Measurements from ENCODE around the gene H2BW2. TPM values are rescaled to one million over a fixed set of nuclear protein-coding genes. Genes with fewer than 3 reads are reported as not detected.
"Not testable (repeated sequence)": the region's sequence is repeated elsewhere in the genome, so short reads cannot be mapped to it uniquely, and the experiment has no call there.

The H2BW2 gene
- total RNA-seq, 1 donor from 2014 or later: 0.11 TPM

DNA sequence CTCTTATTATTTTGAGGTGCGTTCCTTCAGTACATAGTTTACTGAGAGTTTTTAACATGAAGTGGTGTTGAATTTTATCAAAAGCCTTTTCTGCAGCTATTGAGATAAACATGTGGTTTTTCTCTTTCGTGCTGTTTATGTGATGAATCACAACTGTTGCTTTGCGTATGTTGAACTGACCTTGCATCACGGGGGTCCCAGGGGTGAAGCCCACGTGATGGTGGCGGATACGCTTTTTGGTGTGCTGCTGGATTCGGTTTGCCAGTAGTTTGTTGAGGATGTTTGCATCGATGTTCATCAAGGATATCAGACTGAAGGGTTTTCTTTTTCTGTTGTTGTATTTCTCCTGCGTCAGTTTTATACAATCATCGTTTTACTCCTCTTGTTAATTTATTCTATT is 21.6 kb upstream of the H2BW2 start:
- ATAC-seq (ENCODE audit: low read depth) (no peak), DNase-seq (no peak)
- POLR2A ChIA-PET: no interaction called here
- peaks cover 2% of the 10 kb centered on the region for H3K27me3 Mint-ChIP-seq
- intact Hi-C loops (cut with micrococcal nuclease): no loop called here
- TF ChIP-seq, protein P1, sequence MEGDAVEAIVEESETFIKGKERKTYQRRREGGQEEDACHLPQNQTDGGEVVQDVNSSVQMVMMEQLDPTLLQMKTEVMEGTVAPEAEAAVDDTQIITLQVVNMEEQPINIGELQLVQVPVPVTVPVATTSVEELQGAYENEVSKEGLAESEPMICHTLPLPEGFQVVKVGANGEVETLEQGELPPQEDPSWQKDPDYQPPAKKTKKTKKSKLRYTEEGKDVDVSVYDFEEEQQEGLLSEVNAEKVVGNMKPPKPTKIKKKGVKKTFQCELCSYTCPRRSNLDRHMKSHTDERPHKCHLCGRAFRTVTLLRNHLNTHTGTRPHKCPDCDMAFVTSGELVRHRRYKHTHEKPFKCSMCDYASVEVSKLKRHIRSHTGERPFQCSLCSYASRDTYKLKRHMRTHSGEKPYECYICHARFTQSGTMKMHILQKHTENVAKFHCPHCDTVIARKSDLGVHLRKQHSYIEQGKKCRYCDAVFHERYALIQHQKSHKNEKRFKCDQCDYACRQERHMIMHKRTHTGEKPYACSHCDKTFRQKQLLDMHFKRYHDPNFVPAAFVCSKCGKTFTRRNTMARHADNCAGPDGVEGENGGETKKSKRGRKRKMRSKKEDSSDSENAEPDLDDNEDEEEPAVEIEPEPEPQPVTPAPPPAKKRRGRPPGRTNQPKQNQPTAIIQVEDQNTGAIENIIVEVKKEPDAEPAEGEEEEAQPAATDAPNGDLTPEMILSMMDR (IDR thresholded peaks at IDR 0.05): no peak
- no peaks in the 10 kb centered on the region for H3K4me1 Mint-ChIP-seq
- no peak overlapping the region for H3K27ac Mint-ChIP-seq
- no peaks in the 10 kb centered on the region for H3K36me3 Mint-ChIP-seq (ENCODE audit: low read depth)
- H3K4me3 Mint-ChIP-seq: no peak overlapping the region
- H3K9me3 Mint-ChIP-seq: no peaks in the 10 kb centered on the region
- CTCF ChIA-PET: no interaction called here

DNA sequence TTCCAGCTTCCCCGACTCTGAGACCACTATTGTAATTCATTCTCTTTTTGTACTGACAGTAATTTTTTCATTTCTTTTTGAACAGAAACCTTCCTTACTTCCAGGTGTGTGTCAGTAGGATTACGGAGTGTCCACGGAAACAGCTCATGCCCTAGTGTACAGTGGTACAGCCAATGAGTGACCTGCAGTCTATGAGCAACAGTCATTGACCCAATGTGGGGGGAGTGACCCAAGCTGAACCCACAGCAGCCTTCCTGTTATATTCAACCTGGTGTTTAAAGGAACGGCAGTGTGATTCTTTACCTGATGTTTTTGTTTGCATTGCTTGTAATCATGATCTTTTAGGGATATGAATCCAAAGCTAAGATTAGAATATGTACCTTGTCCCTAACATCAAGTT is 1.2 kb downstream of the H2BW2 start:
- DNase-seq: no peak
- TF ChIP-seq, protein P1 (IDR thresholded peaks at IDR 0.05): no peak
- Mint-ChIP-seq H3K36me3 (ENCODE audit: low read depth) (no peaks in the 10 kb centered on the region), H3K4me3 (no peak overlapping the region), H3K27me3 (peaks cover 4% of the 10 kb centered on the region), H3K9me3 (no peaks in the 10 kb centered on the region), H3K27ac (no peak overlapping the region), H3K4me1 (no peaks in the 10 kb centered on the region)
- intact Hi-C loops (cut with micrococcal nuclease): no loop called here
- ChIA-PET POLR2A (no interaction called here), CTCF (no interaction called here)
- no peak for ATAC-seq (ENCODE audit: low read depth)

DNA sequence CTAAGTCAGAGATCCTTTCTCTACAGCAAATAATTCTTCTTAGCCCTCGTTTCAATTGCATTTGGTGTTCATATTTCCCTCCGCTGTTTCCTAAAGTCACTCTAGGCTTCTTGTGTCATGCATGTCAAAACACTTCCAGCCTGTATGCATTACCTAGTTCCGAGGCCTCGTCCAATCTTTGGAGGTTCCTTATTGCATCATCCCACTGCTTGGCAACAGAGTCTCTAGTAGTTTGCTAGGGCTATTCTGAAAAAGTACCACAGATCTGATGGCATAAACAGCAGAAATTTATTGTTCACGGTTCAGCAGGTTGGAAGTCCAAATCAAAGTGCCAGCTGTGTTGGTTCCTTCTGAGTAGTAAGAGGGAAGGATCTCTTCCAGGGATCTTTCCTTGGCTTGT is 5.9 kb downstream of the H2BW2 start:
- H3K27ac Mint-ChIP-seq: no peak overlapping the region
- H3K36me3 Mint-ChIP-seq (ENCODE audit: low read depth): no peaks in the 10 kb centered on the region
- CTCF ChIA-PET: no interaction called here
- TF ChIP-seq, protein P1 (IDR thresholded peaks at IDR 0.05): no peak
- ATAC-seq (ENCODE audit: low read depth) (no peak), DNase-seq (no peak)
- no peak overlapping the region for H3K4me3 Mint-ChIP-seq
- intact Hi-C loops (cut with micrococcal nuclease): no loop called here
- H3K27me3 Mint-ChIP-seq: peaks cover 4% of the 10 kb centered on the region
- H3K4me1 Mint-ChIP-seq: no peaks in the 10 kb centered on the region
- POLR2A ChIA-PET: no interaction called here
- H3K9me3 Mint-ChIP-seq: no peaks in the 10 kb centered on the region

DNA sequence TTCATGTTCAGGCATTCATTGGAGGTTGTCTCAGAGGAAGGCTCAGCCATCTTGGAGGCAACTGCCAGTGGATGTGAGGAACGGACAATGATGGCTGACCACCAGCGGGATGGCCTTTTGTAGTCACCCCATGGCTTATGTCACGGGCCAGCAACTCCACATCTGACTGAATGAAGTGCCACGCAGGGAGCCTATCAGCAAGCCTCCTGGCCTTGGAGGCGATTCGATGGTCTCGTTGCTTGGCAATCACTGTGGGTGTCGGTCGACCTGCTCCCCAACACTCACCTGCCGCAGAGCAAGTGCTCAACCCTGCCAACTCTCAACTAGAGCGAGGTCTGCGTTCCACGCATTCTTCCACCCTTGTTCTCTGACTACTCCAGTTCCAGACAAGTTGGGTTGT is 7.4 kb downstream of the H2BW2 start:
- CTCF ChIA-PET: no interaction called here
- no peaks in the 10 kb centered on the region for H3K9me3 Mint-ChIP-seq
- no peak overlapping the region for H3K4me3 Mint-ChIP-seq
- peaks cover 4% of the 10 kb centered on the region for H3K27me3 Mint-ChIP-seq
- no peak overlapping the region for H3K27ac Mint-ChIP-seq
- DNase-seq (no peak), ATAC-seq (ENCODE audit: low read depth) (no peak)
- H3K4me1 Mint-ChIP-seq: no peaks in the 10 kb centered on the region
- TF ChIP-seq, protein P1 (IDR thresholded peaks at IDR 0.05): no peak
- intact Hi-C loops (cut with micrococcal nuclease): no loop called here
- POLR2A ChIA-PET: no interaction called here
- no peaks in the 10 kb centered on the region for H3K36me3 Mint-ChIP-seq (ENCODE audit: low read depth)

DNA sequence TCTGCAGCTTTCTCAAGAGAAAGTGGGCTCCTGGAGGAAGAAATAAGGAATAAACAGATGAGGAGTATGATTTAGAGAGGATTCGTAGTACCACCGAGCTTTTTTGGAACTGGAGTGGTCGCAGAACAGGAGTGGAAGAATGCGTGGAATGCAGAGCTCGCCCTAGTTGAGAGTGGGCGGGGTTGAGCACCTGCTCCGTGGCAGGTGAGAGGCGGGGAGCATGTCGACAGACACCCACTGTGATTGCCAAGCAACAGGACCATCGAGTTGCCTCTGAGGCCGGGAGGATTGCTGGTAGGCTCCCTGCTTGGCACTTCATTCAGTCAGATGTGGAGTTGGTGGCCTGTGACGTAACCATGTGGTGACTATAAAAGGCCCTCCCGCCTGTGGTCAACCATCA is 15.2 kb downstream of the H2BW2 start:
- H3K4me1 Mint-ChIP-seq; POLR2A ChIA-PET; CTCF ChIA-PET; H3K36me3 Mint-ChIP-seq (ENCODE audit: low read depth); H3K27me3 Mint-ChIP-seq; DNase-seq; H3K4me3 Mint-ChIP-seq; intact Hi-C loops (cut with micrococcal nuclease); ATAC-seq (ENCODE audit: low read depth); H3K9me3 Mint-ChIP-seq; H3K27ac Mint-ChIP-seq: not testable (repeated sequence)

DNA sequence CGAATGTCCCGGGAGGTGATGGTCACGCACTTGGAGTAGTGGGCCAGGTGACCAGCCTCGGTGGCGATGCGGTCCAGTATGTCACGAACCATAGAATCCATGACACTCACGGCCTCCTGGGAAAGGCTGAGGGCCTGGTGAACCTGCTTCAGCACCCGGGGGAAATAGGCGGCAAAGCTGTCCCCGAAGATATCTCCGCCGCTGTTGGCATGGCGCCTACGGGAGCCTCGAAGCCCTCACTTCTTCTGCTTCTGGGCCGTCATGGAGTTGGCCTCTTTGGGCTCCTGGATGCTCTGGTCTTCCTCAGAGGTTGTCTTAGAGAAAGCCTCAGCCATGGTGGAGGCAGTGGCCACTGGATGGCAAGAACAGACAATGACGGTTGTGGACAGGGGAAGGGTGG is 22.9 kb downstream of the H2BW2 start:
- H3K27ac Mint-ChIP-seq; ATAC-seq (ENCODE audit: low read depth); CTCF ChIA-PET; H3K9me3 Mint-ChIP-seq; H3K36me3 Mint-ChIP-seq (ENCODE audit: low read depth); POLR2A ChIA-PET; H3K27me3 Mint-ChIP-seq; H3K4me3 Mint-ChIP-seq; intact Hi-C loops (cut with micrococcal nuclease); H3K4me1 Mint-ChIP-seq; DNase-seq: not testable (repeated sequence)

DNA sequence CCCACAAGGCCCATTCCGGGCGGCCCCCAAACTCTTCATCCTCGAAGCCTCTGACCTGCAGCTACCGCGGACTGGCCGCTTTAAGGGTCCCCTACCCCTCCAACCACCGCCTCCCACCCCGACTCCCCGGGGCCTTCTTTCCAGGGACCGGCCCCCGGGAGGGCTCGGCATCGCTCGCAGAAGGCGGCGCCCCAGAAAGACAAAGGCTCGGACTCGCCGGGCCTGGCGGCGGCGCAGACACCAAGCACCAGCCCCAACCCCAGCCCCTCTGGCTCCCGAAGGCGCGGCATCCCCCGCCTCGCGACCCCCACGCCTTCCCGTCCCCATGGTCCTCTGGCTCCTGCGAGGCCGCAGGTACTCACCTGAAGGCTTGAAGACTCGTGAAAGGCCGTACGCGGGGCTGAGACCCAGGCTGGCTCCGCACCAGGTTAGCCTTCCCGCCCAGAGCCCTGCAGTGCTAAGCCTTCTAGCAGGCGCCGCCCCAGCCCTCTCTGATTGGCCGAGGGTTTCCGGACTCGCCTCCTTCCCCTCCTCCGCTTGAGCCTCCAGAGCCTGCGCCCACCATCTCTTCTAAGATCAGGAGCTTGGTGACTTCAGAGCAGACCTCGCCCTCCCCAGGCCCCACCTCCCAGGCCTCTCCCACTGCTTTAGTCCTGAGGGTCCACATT is 36.2 kb downstream of the H2BW2 start, which contains the start of gene TMSB15C:
TMSB15C (minus strand) TSS at position 459 of the 668 bp plus-strand sequence.
- peak; percentile 99 for ATAC-seq (ENCODE audit: low read depth)
- H3K4me3 Mint-ChIP-seq; DNase-seq; H3K36me3 Mint-ChIP-seq (ENCODE audit: low read depth); POLR2A ChIA-PET; CTCF ChIA-PET; intact Hi-C loops (cut with micrococcal nuclease); H3K9me3 Mint-ChIP-seq; H3K27ac Mint-ChIP-seq; H3K4me1 Mint-ChIP-seq; H3K27me3 Mint-ChIP-seq: not testable (repeated sequence)

DNA sequence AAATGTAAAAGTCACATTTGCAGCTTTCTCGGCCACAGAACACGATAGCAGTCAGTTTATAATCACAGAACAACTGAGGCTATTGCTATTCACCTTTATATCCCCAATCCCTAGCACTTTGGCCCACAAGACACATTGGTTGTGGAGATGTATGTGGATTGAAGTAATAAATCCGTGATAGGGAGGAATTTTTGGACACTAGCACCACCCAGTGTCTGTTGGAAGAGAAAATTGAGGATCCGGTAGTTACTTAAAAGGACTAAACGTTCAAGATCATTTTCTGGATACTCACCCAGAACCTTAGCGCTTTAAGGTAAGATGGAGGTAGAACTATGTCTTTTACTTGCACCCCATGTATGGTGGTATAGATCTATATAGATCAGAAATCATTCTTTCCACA is 38.1 kb downstream of the H2BW2 start:
- CTCF ChIA-PET; H3K4me1 Mint-ChIP-seq; H3K4me3 Mint-ChIP-seq; ATAC-seq (ENCODE audit: low read depth); H3K36me3 Mint-ChIP-seq (ENCODE audit: low read depth); POLR2A ChIA-PET; intact Hi-C loops (cut with micrococcal nuclease); H3K27me3 Mint-ChIP-seq; H3K9me3 Mint-ChIP-seq; DNase-seq; H3K27ac Mint-ChIP-seq: not testable (repeated sequence)
